Measurements from ENCODE around the gene ATXN1.

ATXN1 gene

DNA sequence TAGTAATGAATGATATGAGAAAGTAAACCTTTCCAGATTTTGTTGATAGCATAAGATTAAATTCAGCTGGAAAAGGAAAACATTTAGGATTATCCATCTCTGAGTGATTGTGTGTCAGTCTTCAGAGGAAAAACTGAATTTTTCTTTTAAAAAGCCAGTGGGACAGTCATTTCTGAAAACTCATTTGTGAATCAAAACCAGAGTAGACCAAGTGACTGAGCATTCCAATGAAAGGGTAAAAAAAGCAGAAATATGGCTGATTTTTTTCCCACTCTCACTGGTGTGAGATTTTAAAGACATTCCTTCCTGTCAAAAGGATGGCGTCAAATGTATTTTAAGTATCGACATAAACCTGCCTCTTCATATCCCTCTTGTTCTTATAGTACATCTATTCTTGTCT is 308.9 kb downstream of the ATXN1 start:
- Histone ChIP-seq H3K9ac (ENCODE audit: low read length) (no peak overlapping the region), H3K4me1 (ENCODE audit: control insufficient read depth, insufficient read depth, low read length) (no peaks in the 10 kb centered on the region), H3K9me3 (ENCODE audit: control insufficient read depth, low read length) (no peaks in the 10 kb centered on the region), H3K27me3 (ENCODE audit: control insufficient read depth, insufficient read depth, low read length) (no peaks in the 10 kb centered on the region), H3K36me3 (ENCODE audit: control insufficient read depth, insufficient read depth, low read length) (no peaks in the 10 kb centered on the region), H3K4me3 (ENCODE audit: low read length) (no peak overlapping the region)

DNA sequence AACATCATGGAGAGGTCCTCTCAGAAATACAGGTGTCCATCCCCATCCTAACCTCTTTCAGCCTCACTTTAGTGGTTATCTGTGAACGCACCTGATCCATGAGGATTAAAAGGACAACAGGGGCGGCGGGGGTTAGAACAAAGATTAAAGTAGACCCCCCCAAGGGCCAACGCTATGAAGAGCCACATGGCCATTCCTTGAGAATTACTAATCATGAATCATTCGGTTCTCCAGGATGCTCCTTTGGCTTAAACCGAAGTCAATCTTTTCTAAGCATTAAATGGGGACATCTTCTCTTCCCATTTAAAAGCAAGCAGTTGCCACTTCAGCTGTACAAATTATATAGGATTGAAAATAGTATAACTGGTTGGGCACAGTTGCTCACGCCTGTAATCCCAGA is 310.4 kb downstream of the ATXN1 start:
- H3K36me3 ChIP-seq (ENCODE audit: control insufficient read depth, insufficient read depth, low read length), result no peaks in the 10 kb centered on the region
- no peak overlapping the region for H3K9ac ChIP-seq (ENCODE audit: low read length)
- no peaks in the 10 kb centered on the region for H3K9me3 ChIP-seq (ENCODE audit: control insufficient read depth, low read length)
- no peaks in the 10 kb centered on the region for H3K4me1 ChIP-seq (ENCODE audit: control insufficient read depth, insufficient read depth, low read length)
- no peak overlapping the region for H3K4me3 ChIP-seq (ENCODE audit: low read length)
- no peaks in the 10 kb centered on the region for H3K27me3 ChIP-seq (ENCODE audit: control insufficient read depth, insufficient read depth, low read length)

DNA sequence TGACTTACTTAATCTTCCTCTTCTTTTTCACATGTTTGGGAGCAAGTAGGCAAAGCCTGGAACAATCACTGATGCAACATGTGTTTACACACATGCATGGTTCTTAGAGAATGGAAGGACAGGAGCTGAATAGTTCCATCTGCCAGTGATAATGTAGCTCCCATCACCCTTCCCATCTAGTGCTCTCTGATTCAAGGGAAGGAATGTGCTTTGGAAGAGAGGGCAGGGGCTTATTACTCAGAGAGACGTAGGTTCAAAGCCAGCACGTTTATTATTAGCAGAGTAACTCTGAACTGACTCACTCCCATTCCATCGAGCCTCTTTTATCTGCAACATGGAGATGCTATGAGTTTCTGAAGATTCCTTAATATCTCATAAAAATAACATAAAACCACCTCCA is 311.0 kb downstream of the ATXN1 start:
- no peaks in the 10 kb centered on the region for H3K27me3 ChIP-seq (ENCODE audit: control insufficient read depth, insufficient read depth, low read length)
- no peaks in the 10 kb centered on the region for H3K9me3 ChIP-seq (ENCODE audit: control insufficient read depth, low read length)
- no peaks in the 10 kb centered on the region for H3K36me3 ChIP-seq (ENCODE audit: control insufficient read depth, insufficient read depth, low read length)
- no peak overlapping the region for H3K9ac ChIP-seq (ENCODE audit: low read length)
- H3K4me3 ChIP-seq (ENCODE audit: low read length), result no peak overlapping the region
- H3K4me1 ChIP-seq (ENCODE audit: control insufficient read depth, insufficient read depth, low read length), result no peaks in the 10 kb centered on the region

- Histone ChIP-seq H3K9ac (ENCODE audit: low read length) (no peak overlapping the region), H3K4me3 (ENCODE audit: low read length) (no peak overlapping the region), H3K4me1 (ENCODE audit: control insufficient read depth, insufficient read depth, low read length) (no peaks in the 10 kb centered on the region), H3K27me3 (ENCODE audit: control insufficient read depth, insufficient read depth, low read length) (no peaks in the 10 kb centered on the region), H3K36me3 (ENCODE audit: control insufficient read depth, insufficient read depth, low read length) (no peaks in the 10 kb centered on the region), H3K9me3 (ENCODE audit: control insufficient read depth, low read length) (no peaks in the 10 kb centered on the region)
Measured at GRCh38 chr6:16446273-16446672, 315.0 kb downstream of the ATXN1 start.

DNA sequence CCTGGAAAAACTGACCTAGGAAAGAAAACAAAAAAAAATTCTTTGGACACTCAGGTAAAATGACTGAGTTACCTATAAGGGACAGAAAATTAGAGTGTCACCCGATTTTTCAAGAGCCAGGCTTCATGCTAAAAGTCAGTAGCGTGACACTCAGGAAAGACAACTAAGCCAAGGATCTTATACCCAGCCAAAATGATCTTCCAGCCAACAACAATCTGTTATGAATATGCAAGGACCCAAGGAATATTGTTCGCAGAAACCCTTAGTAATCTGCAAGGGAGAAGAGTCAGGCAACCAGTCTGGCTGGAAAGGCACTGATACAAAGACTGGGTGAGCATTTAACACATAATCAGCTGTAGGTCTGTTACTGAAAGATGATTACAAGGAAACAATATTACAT is 319.2 kb downstream of the ATXN1 start:
- H3K9ac ChIP-seq (ENCODE audit: low read length), result no peak overlapping the region
- no peaks in the 10 kb centered on the region for H3K36me3 ChIP-seq (ENCODE audit: control insufficient read depth, insufficient read depth, low read length)
- H3K9me3 ChIP-seq (ENCODE audit: control insufficient read depth, low read length), result no peaks in the 10 kb centered on the region
- H3K4me1 ChIP-seq (ENCODE audit: control insufficient read depth, insufficient read depth, low read length), result peaks cover 10% of the 10 kb centered on the region
- no peaks in the 10 kb centered on the region for H3K27me3 ChIP-seq (ENCODE audit: control insufficient read depth, insufficient read depth, low read length)
- no peak overlapping the region for H3K4me3 ChIP-seq (ENCODE audit: low read length)

DNA sequence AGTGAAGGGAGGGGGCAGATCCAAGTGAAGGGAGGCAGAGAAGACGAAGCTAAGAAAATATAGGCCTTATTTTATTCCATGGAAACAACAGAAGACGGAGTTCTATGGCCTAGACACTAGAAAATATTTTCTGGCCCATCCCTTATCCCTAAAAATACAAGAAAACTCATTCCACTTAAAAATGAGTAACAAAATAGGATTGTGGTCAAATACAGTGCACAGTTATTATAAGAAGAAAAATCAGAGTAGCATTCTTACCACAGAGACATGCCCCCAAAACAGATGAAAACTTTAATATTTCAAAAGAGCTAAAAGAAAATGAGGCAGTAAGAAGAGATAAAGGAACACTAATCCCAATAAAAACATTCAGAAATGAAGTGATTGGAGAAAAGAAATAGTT is 320.0 kb downstream of the ATXN1 start:
- Histone ChIP-seq H3K27me3 (ENCODE audit: control insufficient read depth, insufficient read depth, low read length) (no peaks in the 10 kb centered on the region), H3K4me3 (ENCODE audit: low read length) (no peak overlapping the region), H3K9ac (ENCODE audit: low read length) (no peak overlapping the region), H3K36me3 (ENCODE audit: control insufficient read depth, insufficient read depth, low read length) (no peaks in the 10 kb centered on the region), H3K9me3 (ENCODE audit: control insufficient read depth, low read length) (no peaks in the 10 kb centered on the region), H3K4me1 (ENCODE audit: control insufficient read depth, insufficient read depth, low read length) (peaks cover 10% of the 10 kb centered on the region)

DNA sequence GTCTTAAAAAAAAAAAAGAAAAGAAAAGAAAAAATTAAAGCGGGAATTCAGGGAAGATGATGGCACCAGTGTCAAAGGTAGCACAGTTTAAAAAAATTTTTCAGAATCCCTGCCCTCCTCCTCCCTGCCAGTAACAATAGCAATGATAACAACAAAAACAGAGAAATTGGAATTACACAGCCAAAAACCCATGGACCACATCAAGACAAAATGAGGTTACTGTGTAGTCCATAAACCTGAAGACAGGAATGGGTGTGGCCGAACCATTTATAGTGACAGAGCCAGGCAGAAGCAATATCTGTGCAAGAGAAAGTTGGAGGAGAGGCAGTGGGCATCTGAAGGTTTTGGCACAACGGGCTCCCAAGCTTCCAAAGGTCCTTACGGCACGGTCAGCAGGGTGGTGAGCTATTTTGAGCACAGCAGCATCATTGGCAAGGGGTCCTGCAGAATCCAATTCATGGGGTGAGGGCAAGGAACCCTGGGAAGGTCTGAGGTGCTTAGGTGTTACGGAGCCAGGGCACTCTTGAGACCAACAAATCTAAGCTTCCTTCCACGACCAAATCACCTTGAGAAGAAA is 320.5 kb downstream of the ATXN1 start:
- no peaks in the 10 kb centered on the region for H3K9me3 ChIP-seq (ENCODE audit: control insufficient read depth, low read length)
- H3K4me1 ChIP-seq (ENCODE audit: control insufficient read depth, insufficient read depth, low read length), result peaks cover 10% of the 10 kb centered on the region
- H3K27me3 ChIP-seq (ENCODE audit: control insufficient read depth, insufficient read depth, low read length), result no peaks in the 10 kb centered on the region
- no peak overlapping the region for H3K9ac ChIP-seq (ENCODE audit: low read length)
- H3K4me3 ChIP-seq (ENCODE audit: low read length), result no peak overlapping the region
- H3K36me3 ChIP-seq (ENCODE audit: control insufficient read depth, insufficient read depth, low read length), result no peaks in the 10 kb centered on the region

- Histone ChIP-seq H3K4me3 (ENCODE audit: low read length) (no peak overlapping the region), H3K4me1 (ENCODE audit: control insufficient read depth, insufficient read depth, low read length) (peaks cover 10% of the 10 kb centered on the region), H3K36me3 (ENCODE audit: control insufficient read depth, insufficient read depth, low read length) (no peaks in the 10 kb centered on the region), H3K27me3 (ENCODE audit: control insufficient read depth, insufficient read depth, low read length) (no peaks in the 10 kb centered on the region), H3K9ac (ENCODE audit: low read length) (no peak overlapping the region), H3K9me3 (ENCODE audit: control insufficient read depth, low read length) (no peaks in the 10 kb centered on the region)
Measured at GRCh38 chr6:16438718-16439591, 322.3 kb downstream of the ATXN1 start.

DNA sequence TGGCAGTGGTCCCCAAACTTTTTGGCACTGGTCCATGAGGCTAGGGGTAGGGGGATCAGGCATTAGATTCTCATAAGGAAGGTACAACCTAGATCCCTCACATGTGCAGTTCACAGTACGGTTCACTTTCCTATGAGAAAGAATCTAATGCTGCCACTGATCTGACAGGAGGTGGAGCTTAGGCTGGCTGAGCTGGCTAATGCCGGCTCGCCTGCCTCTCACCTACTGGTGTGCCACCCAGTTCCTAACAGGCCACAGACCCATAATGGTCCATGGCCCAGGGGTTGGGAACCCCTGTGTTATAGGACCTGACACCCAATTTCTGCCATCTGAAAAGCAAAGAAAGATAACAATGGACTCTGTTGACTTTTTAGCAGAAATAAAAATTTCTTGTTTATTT is 323.3 kb downstream of the ATXN1 start:
- Histone ChIP-seq H3K27me3 (ENCODE audit: control insufficient read depth, insufficient read depth, low read length) (no peaks in the 10 kb centered on the region), H3K9ac (ENCODE audit: low read length) (no peak overlapping the region), H3K4me3 (ENCODE audit: low read length) (no peak overlapping the region), H3K36me3 (ENCODE audit: control insufficient read depth, insufficient read depth, low read length) (no peaks in the 10 kb centered on the region), H3K4me1 (ENCODE audit: control insufficient read depth, insufficient read depth, low read length) (peaks cover 10% of the 10 kb centered on the region), H3K9me3 (ENCODE audit: control insufficient read depth, low read length) (no peaks in the 10 kb centered on the region)

DNA sequence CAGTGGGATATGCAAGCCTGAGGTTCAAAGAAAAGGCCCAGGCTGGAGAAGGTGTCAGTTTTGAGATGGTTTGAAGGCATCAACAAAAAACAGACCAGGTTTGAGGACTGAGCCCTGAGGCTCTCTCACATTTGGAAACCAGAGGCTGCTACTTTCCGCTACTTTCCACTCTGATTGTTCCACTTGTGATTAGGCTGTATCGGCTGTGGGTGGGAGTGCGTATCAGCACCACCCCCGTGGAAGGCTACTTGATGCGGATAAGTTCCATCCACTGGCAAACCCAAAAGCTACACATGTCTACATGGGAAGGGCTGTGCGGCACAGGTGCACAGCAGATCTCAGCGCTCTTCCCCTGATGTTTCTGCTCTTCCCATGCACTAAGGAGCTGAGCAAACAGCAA is 324.2 kb downstream of the ATXN1 start:
- Histone ChIP-seq H3K9me3 (ENCODE audit: control insufficient read depth, low read length) (no peaks in the 10 kb centered on the region), H3K27me3 (ENCODE audit: control insufficient read depth, insufficient read depth, low read length) (no peaks in the 10 kb centered on the region), H3K4me1 (ENCODE audit: control insufficient read depth, insufficient read depth, low read length) (peaks cover 10% of the 10 kb centered on the region), H3K9ac (ENCODE audit: low read length) (no peak overlapping the region), H3K36me3 (ENCODE audit: control insufficient read depth, insufficient read depth, low read length) (no peaks in the 10 kb centered on the region), H3K4me3 (ENCODE audit: low read length) (no peak overlapping the region)

- no peaks in the 10 kb centered on the region for H3K36me3 ChIP-seq (ENCODE audit: control insufficient read depth, insufficient read depth, low read length)
- H3K4me3 ChIP-seq (ENCODE audit: low read length), result no peak overlapping the region
- H3K9me3 ChIP-seq (ENCODE audit: control insufficient read depth, low read length), result no peaks in the 10 kb centered on the region
- peaks cover 10% of the 10 kb centered on the region for H3K4me1 ChIP-seq (ENCODE audit: control insufficient read depth, insufficient read depth, low read length)
- no peak overlapping the region for H3K9ac ChIP-seq (ENCODE audit: low read length)
- no peaks in the 10 kb centered on the region for H3K27me3 ChIP-seq (ENCODE audit: control insufficient read depth, insufficient read depth, low read length)
Measured at GRCh38 chr6:16436550-16436949, 324.7 kb downstream of the ATXN1 start.

GRCh38 chr6:16434885-16435284 is 326.4 kb downstream of the ATXN1 start:
- Histone ChIP-seq H3K9ac (ENCODE audit: low read length) (no peak overlapping the region), H3K27me3 (ENCODE audit: control insufficient read depth, insufficient read depth, low read length) (no peaks in the 10 kb centered on the region), H3K4me3 (ENCODE audit: low read length) (no peak overlapping the region), H3K4me1 (ENCODE audit: control insufficient read depth, insufficient read depth, low read length) (peaks cover 17% of the 10 kb centered on the region), H3K36me3 (ENCODE audit: control insufficient read depth, insufficient read depth, low read length) (no peaks in the 10 kb centered on the region), H3K9me3 (ENCODE audit: control insufficient read depth, low read length) (no peaks in the 10 kb centered on the region)
